K562 (cell line): Measurements from ENCODE around the gene MYO3B. TPM values are rescaled to one million over a fixed set of nuclear protein-coding genes. Genes with fewer than 3 reads are reported as not detected.

Source experiments
- CBFA2T3 ChIP-seq: fragments of 450-650 bp; IDR thresholded peaks from 2 replicates; pipeline ENCODE4 v1.6.1; 2017
- CEBPG ChIP-seq, 3 experiments: fragments of 200-800 bp in 1 of 3; sonication (Bioruptor generic) in 1 of 3; sonication (generic) in 1 of 3; formaldehyde crosslinking in 1 of 3; IDR thresholded peaks in 2 of 3; conservative IDR thresholded peaks in 1 of 3; 2 replicates each; pipeline versions ENCODE4 v1.6.1 to v1.8.0; 2016 to 2022; ENCODE audit warnings: missing compliant biosample characterization in 2 of 3, missing genetic modification characterization in 2 of 3, mild to moderate bottlenecking in 1 of 3, missing genetic modification reagents in 1 of 3
- ETV6 ChIP-seq, 3 experiments: fragments of 150-350 bp in 1 of 3; sonication (generic) in 1 of 3; formaldehyde crosslinking in 1 of 3; IDR thresholded peaks; 2 replicates each; pipeline versions ENCODE4 v1.6.1 to v1.8.0; 2014 to 2022; ENCODE audit warnings: borderline replicate concordance in 2 of 3, low read depth in 2 of 3, antibody characterized with exemption in 1 of 3, low read length in 1 of 3, mild to moderate bottlenecking in 1 of 3, missing genetic modification reagents in 1 of 3
- FOXM1 ChIP-seq, 2 experiments: fragments of 450-650 bp in 1 of 2; sonication (generic) in 1 of 2; formaldehyde crosslinking in 1 of 2; IDR thresholded peaks; 2 replicates each; pipeline versions ENCODE4 v1.6.1 to v1.9.0; 2017 to 2022; ENCODE audit warnings: low read depth in 2 of 2, mild to moderate bottlenecking in 2 of 2, missing genetic modification reagents in 1 of 2, moderate library complexity in 1 of 2
- HOXB6 ChIP-seq: fragments of 250-450 bp; sonication (Bioruptor Pico); IDR thresholded peaks from 2 replicates; pipeline ENCODE4 v1.5.1; 2022; ENCODE audit warnings: mild to moderate bottlenecking, borderline replicate concordance
- KLF13 ChIP-seq: fragments of 450-650 bp; IDR thresholded peaks from 2 replicates; pipeline ENCODE4 v1.6.1; 2016; ENCODE audit warnings: missing genetic modification characterization, low read depth, mild to moderate bottlenecking, missing compliant biosample characterization, moderate library complexity, borderline replicate concordance
- MYBL2 ChIP-seq, 2 experiments: fragments of 450-650 bp in 1 of 2; sonication (generic) in 1 of 2; formaldehyde crosslinking in 1 of 2; IDR thresholded peaks; 2 replicates each; pipeline versions ENCODE4 v1.6.1 to v1.8.1; 2017 to 2022; ENCODE audit warnings: borderline replicate concordance in 1 of 2, inconsistent platforms in 1 of 2, low read depth in 1 of 2, mild to moderate bottlenecking in 1 of 2, missing genetic modification reagents in 1 of 2, moderate library complexity in 1 of 2
- NR4A1 ChIP-seq, 2 experiments: fragments of 250-450 bp in 1 of 2; fragments of 450-650 bp in 1 of 2; sonication (Bioruptor Pico) in 1 of 2; IDR thresholded peaks; 2 replicates each; pipeline versions ENCODE4 v1.4.0 to v1.6.1; 2016 to 2020; ENCODE audit warnings: mild to moderate bottlenecking in 2 of 2, missing compliant biosample characterization in 1 of 2, missing genetic modification characterization in 1 of 2, moderate library complexity in 1 of 2
- RBM39 ChIP-seq: fragments of 200-400 bp; formaldehyde crosslinking; optimal IDR thresholded peaks from 2 replicates; pipeline ENCODE3; 2018; ENCODE audit warnings: low read depth, low read length
- SNRNP70 ChIP-seq: fragments of 200-400 bp; formaldehyde crosslinking; optimal IDR thresholded peaks from 2 replicates; pipeline ENCODE3; 2017; ENCODE audit warnings: low read depth, low read length
- U2AF2 ChIP-seq: fragments of 200-400 bp; formaldehyde crosslinking; optimal IDR thresholded peaks from 2 replicates; pipeline ENCODE3; 2017; ENCODE audit warnings: low read depth, mild to moderate bottlenecking, low read length
- ZC3H4 ChIP-seq: sonication (generic); formaldehyde crosslinking; IDR thresholded peaks from 2 replicates; pipeline ENCODE4 v1.9.0; 2021; ENCODE audit warnings: missing genetic modification reagents, borderline replicate concordance
- ZFP36 ChIP-seq: fragments of 150-350 bp; IDR thresholded peaks from 2 replicates; pipeline ENCODE4 v1.6.1; 2018; ENCODE audit warnings: low read length, low read depth; ENCODE audit not compliant: partially characterized antibody
- ZNF583 ChIP-seq: fragments of 250-450 bp; sonication (Bioruptor Pico); IDR thresholded peaks from 2 replicates; pipeline ENCODE4 v1.4.0; 2020
- ZNF668 ChIP-seq: fragments of 250-450 bp; sonication (Bioruptor Pico); IDR thresholded peaks from 2 replicates; pipeline ENCODE4 v1.8.0; 2022; ENCODE audit warnings: mild to moderate bottlenecking, inconsistent platforms
- ZNF695 ChIP-seq: fragments of 450-650 bp; formaldehyde crosslinking; IDR thresholded peaks from 2 replicates; pipeline ENCODE4 v1.4.0; 2020; ENCODE audit warnings: mild to moderate bottlenecking, moderate library complexity
- polyA plus RNA-seq, 8 experiments: library from polyadenylated mRNA; depleted of rRNA in 4 of 8; stranded (reverse) in 5 of 8; unstranded in 3 of 8; fragments of >200 nt; fragmentation: Nextera tagmentation in 2 of 8; fragmentation: Illumina TruSeq in 1 of 8; extraction: Ambion mirVana in 2 of 8; extraction: Trizol in 1 of 8; gene quantifications; 2 replicates each; pipeline versions ENCODE4 v1.2.1 to v1.2.3, GENCODE V29; 2011 to 2014; ENCODE audit warnings: inconsistent platforms in 1 of 8, missing spikeins in 1 of 8
- total RNA-seq, 7 experiments: library from RNA; depleted of rRNA in 6 of 7; stranded (reverse); fragments of >200 nt in 6 of 7; fragmentation: Illumina TruSeq in 2 of 7; extraction: Trizol in 2 of 7; gene quantifications; 2 replicates each; pipeline versions ENCODE4 v1.2.1 to v1.2.3, GENCODE V29; 2011 to 2021; ENCODE audit warnings: low replicate concordance in 1 of 7
- TF ChIP-seq, protein P1 (sequence below), 2 experiments: fragments of 450-650 bp; formaldehyde crosslinking in 1 of 2; IDR thresholded peaks; 2 replicates each; pipeline versions ENCODE4 v1.4.0 to v1.6.1; 2014 to 2020; ENCODE audit warnings: mild to moderate bottlenecking in 2 of 2, borderline replicate concordance in 1 of 2, low read depth in 1 of 2

Gene MYO3B
- total and polyA plus RNA-seq, 9 of the 15 experiments (the other 6 are each of a cell fraction or from before 2014, with no cell fraction given) = 2.7 to 6.5 (median 3.6) TPM

GRCh38 chr2:170243118-170243837 lies 65.3 kb downstream of the MYO3B start (continued):
- TF ChIP-seq, protein P1, sequence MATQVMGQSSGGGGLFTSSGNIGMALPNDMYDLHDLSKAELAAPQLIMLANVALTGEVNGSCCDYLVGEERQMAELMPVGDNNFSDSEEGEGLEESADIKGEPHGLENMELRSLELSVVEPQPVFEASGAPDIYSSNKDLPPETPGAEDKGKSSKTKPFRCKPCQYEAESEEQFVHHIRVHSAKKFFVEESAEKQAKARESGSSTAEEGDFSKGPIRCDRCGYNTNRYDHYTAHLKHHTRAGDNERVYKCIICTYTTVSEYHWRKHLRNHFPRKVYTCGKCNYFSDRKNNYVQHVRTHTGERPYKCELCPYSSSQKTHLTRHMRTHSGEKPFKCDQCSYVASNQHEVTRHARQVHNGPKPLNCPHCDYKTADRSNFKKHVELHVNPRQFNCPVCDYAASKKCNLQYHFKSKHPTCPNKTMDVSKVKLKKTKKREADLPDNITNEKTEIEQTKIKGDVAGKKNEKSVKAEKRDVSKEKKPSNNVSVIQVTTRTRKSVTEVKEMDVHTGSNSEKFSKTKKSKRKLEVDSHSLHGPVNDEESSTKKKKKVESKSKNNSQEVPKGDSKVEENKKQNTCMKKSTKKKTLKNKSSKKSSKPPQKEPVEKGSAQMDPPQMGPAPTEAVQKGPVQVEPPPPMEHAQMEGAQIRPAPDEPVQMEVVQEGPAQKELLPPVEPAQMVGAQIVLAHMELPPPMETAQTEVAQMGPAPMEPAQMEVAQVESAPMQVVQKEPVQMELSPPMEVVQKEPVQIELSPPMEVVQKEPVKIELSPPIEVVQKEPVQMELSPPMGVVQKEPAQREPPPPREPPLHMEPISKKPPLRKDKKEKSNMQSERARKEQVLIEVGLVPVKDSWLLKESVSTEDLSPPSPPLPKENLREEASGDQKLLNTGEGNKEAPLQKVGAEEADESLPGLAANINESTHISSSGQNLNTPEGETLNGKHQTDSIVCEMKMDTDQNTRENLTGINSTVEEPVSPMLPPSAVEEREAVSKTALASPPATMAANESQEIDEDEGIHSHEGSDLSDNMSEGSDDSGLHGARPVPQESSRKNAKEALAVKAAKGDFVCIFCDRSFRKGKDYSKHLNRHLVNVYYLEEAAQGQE (IDR thresholded peaks at IDR 0.05; ENCODE audit: borderline replicate concordance) = no peak; the same call in 1 of the 2 replicates
- TF ChIP-seq, protein P1 (CRISPR knock-in tag; IDR thresholded peaks at IDR 0.05; ENCODE audit: low read depth) = no peak
- no peak for TF ChIP-seq ZNF668
- no peak for TF ChIP-seq HOXB6 (CRISPR knock-in tag)
- TF ChIP-seq CBFA2T3 = peak; percentile 65
- no peak for TF ChIP-seq ZC3H4
- TF ChIP-seq ETV6 (IDR thresholded peaks at IDR 0.05; ENCODE audit: borderline replicate concordance in 1 of 2, low read depth in 2 of 2, low read length in 1 of 2) = no peak
- no peak for TF ChIP-seq ETV6 (CRISPR knock-in tag; IDR thresholded peaks at IDR 0.05; ENCODE audit: borderline replicate concordance)
- 0 out of 2 replicates have a peak, but pooled peaks have one; percentile 69 for TF ChIP-seq ZNF583 (CRISPR knock-in tag)
- TF ChIP-seq FOXM1 (IDR thresholded peaks at IDR 0.05; ENCODE audit: low read depth) = no peak
- no peak for TF ChIP-seq FOXM1 (CRISPR knock-in tag; IDR thresholded peaks at IDR 0.05; ENCODE audit: low read depth)
- TF ChIP-seq ZNF695 (CRISPR knock-in tag) = no peak
- TF ChIP-seq RBM39 = no peak
- TF ChIP-seq ZFP36 = no peak
- TF ChIP-seq SNRNP70 = no peak
- TF ChIP-seq KLF13 (tag) = no peak
- TF ChIP-seq NR4A1 (CRISPR knock-in tag; IDR thresholded peaks at IDR 0.05) = no peak
- no peak for TF ChIP-seq NR4A1 (tag; IDR thresholded peaks at IDR 0.05)
- no peak for TF ChIP-seq CEBPG (CRISPR knock-in tag; IDR thresholded peaks at IDR 0.05)
- no peak for TF ChIP-seq CEBPG (tag; conservative IDR thresholded peaks at IDR 0.05 in 1 of 2, IDR thresholded peaks at IDR 0.05 in 1 of 2)
- TF ChIP-seq U2AF2 = no peak
- no peak for TF ChIP-seq MYBL2 (IDR thresholded peaks at IDR 0.05; ENCODE audit: low read depth)
- TF ChIP-seq MYBL2 (CRISPR knock-in tag; IDR thresholded peaks at IDR 0.05; ENCODE audit: borderline replicate concordance) = no peak
